GM23338 (cell line): ENCODE measurements around the gene SMIM41. TPM values are rescaled to one million over a fixed set of nuclear protein-coding genes. Genes with fewer than 3 reads are reported as not detected.

ENCODE experiments used
- ATAC-seq: fragments of 200-7000 bp; cut with Tn5 transposase; 3 replicates; pipeline ENCODE4 v1.9.1; 2020
- DNase-seq: peaks from one replicate; pipeline ENCODE4 v3.0.0-alpha.2; 2015; ENCODE audit warnings: low spot score
- H2AFZ ChIP-seq: fragments of 200-600 bp; sonication (generic); 2 replicates; pipeline ENCODE4 v1.8.0; 2016; ENCODE audit warnings: antibody characterized with exemption, mild to moderate bottlenecking, moderate library complexity
- H3F3A ChIP-seq: fragments of 200-600 bp; sonication (generic); replicated peaks from 2 replicates; pipeline ENCODE4 v1.8.0; 2017; ENCODE audit warnings: antibody characterized with exemption, mixed run types, low read depth
- H3K27ac ChIP-seq: fragments of 200-600 bp; sonication (generic); 2 replicates; pipeline ENCODE4 v1.6.1; 2016; ENCODE audit warnings: low read depth
- H3K27me3 ChIP-seq: fragments of 200-600 bp; sonication (generic); 2 replicates; pipeline ENCODE4 v1.8.0; 2016; ENCODE audit warnings: mild to moderate bottlenecking, mixed run types, moderate library complexity; ENCODE audit not compliant: insufficient read depth
- H3K36me3 ChIP-seq: fragments of 200-600 bp; sonication (generic); 2 replicates; pipeline ENCODE4 v1.8.0; 2016; ENCODE audit warnings: mild to moderate bottlenecking; ENCODE audit not compliant: insufficient read depth
- H3K4me1 ChIP-seq: fragments of 200-600 bp; sonication (generic); 2 replicates; pipeline ENCODE4 v1.8.0; 2016; ENCODE audit warnings: mild to moderate bottlenecking, moderate library complexity; ENCODE audit not compliant: insufficient read depth
- H3K4me2 ChIP-seq: fragments of 200-600 bp; sonication (generic); 2 replicates; pipeline ENCODE4 v1.7.1; 2017; ENCODE audit warnings: mixed run types
- H3K4me3 ChIP-seq: fragments of 200-600 bp; sonication (generic); 2 replicates; pipeline ENCODE4 v1.6.1; 2016; ENCODE audit warnings: mixed run types
- H3K79me2 ChIP-seq: fragments of 200-600 bp; sonication (generic); replicated peaks from 2 replicates; pipeline ENCODE4 v1.8.0; 2017; ENCODE audit warnings: mild to moderate bottlenecking; ENCODE audit not compliant: insufficient read depth
- H3K9me2 ChIP-seq: fragments of 200-600 bp; sonication (generic); 2 replicates; pipeline ENCODE4 v1.8.0; 2017; ENCODE audit not compliant: insufficient read depth
- H4K20me1 ChIP-seq: fragments of 200-600 bp; sonication (generic); replicated peaks from 2 replicates; pipeline ENCODE4 v1.8.0; 2017; ENCODE audit warnings: mild to moderate bottlenecking; ENCODE audit not compliant: insufficient read depth
- H3K27ac Mint-ChIP-seq: 2 replicates; pipeline ENCODE4 v1.8.0; 2020; ENCODE audit warnings: inconsistent platforms, mild to moderate bottlenecking, moderate library complexity, mixed read lengths
- H3K27me3 Mint-ChIP-seq: 3 replicates; pipeline ENCODE4 v1.8.0; 2022; ENCODE audit warnings: low read depth, mild to moderate bottlenecking, moderate library complexity, mixed read lengths, inconsistent platforms; ENCODE audit not compliant: insufficient read depth, poor library complexity
- H3K36me3 Mint-ChIP-seq: 3 replicates; pipeline ENCODE4 v1.8.0; 2021; ENCODE audit warnings: low read depth, mild to moderate bottlenecking, inconsistent platforms, moderate library complexity, mixed read lengths
- H3K4me1 Mint-ChIP-seq: 3 replicates; pipeline ENCODE4 v1.8.0; 2020; ENCODE audit warnings: mild to moderate bottlenecking, inconsistent platforms, mixed read lengths
- H3K4me3 Mint-ChIP-seq: 3 replicates; pipeline ENCODE4 v1.8.0; 2021; ENCODE audit warnings: moderate library complexity, mild to moderate bottlenecking, inconsistent platforms, mixed read lengths
- H3K9me3 Mint-ChIP-seq: 3 replicates; pipeline ENCODE4 v1.8.0; 2020; ENCODE audit warnings: moderate library complexity, mild to moderate bottlenecking, inconsistent platforms, mixed read lengths
- CREB1 ChIP-seq: fragments of 250-450 bp; sonication (Bioruptor Pico); IDR thresholded peaks from 2 replicates; pipeline ENCODE4 v1.5.0; 2020; ENCODE audit warnings: low read depth, mild to moderate bottlenecking, moderate library complexity
- CTCF ChIP-seq, 2 experiments: fragments of 200-600 bp in 1 of 2; sonication (generic) in 1 of 2; conservative IDR thresholded peaks; 2 replicates each; pipeline versions ENCODE4 v1.5.1 to v1.6.1; 2016 to 2017; ENCODE audit warnings: antibody characterized with exemption in 2 of 2, low read depth in 2 of 2, mild to moderate bottlenecking in 2 of 2, moderate library complexity in 1 of 2
- ETS1 ChIP-seq: IDR thresholded peaks from 2 replicates; pipeline ENCODE4 v1.6.1; 2016; ENCODE audit warnings: antibody characterized with exemption
- EZH2 ChIP-seq: fragments of 200-600 bp; sonication (generic); IDR thresholded peaks from one replicate; pipeline ENCODE4 v1.8.0; 2017; ENCODE audit warnings: antibody characterized with exemption, mild to moderate bottlenecking, low read depth; ENCODE audit not compliant: unreplicated experiment
- EZH2phosphoT487 ChIP-seq: fragments of 200-600 bp; sonication (generic); IDR thresholded peaks from one replicate; pipeline ENCODE4 v1.8.1; 2018; ENCODE audit warnings: antibody characterized with exemption; ENCODE audit not compliant: unreplicated experiment
- JUNB ChIP-seq: IDR thresholded peaks from one replicate; pipeline ENCODE4 v1.6.1; 2016; ENCODE audit warnings: antibody characterized with exemption; ENCODE audit not compliant: unreplicated experiment
- NANOG ChIP-seq: IDR thresholded peaks from 2 replicates; pipeline ENCODE4 v1.6.1; 2016; ENCODE audit warnings: antibody characterized with exemption, borderline replicate concordance
- REST ChIP-seq: IDR thresholded peaks from one replicate; pipeline ENCODE4 v1.6.1; 2018; ENCODE audit warnings: antibody characterized with exemption; ENCODE audit not compliant: unreplicated experiment
- STAT1 ChIP-seq: IDR thresholded peaks from one replicate; pipeline ENCODE4 v1.6.1; 2016; ENCODE audit warnings: antibody characterized with exemption; ENCODE audit not compliant: unreplicated experiment
- ZNF114 ChIP-seq: fragments of 250-450 bp; sonication (Bioruptor Pico); IDR thresholded peaks from 2 replicates; pipeline ENCODE4 v1.5.0; 2020; ENCODE audit warnings: mild to moderate bottlenecking, moderate library complexity
- ZNF331 ChIP-seq: fragments of 250-450 bp; sonication (Bioruptor Pico); IDR thresholded peaks from 2 replicates; pipeline ENCODE4 v1.5.0; 2020; ENCODE audit warnings: low read depth, mild to moderate bottlenecking, moderate library complexity
- ZNF462 ChIP-seq: fragments of 250-450 bp; sonication (Bioruptor Pico); IDR thresholded peaks from 2 replicates; pipeline ENCODE4 v1.5.0; 2020; ENCODE audit warnings: mild to moderate bottlenecking, moderate library complexity
- polyA plus RNA-seq: library from polyadenylated mRNA; unstranded; fragments of >200 nt; fragmentation: Nextera tagmentation; extraction: Ambion mirVana; gene quantifications from 2 replicates; pipeline ENCODE4 v1.2.1, GENCODE V29; 2016
- total RNA-seq: library from RNA; depleted of rRNA; stranded (reverse); fragments of >200 nt; shearing (Covaris generic); gene quantifications from 2 replicates; pipeline ENCODE4 v1.2.3, GENCODE V29; 2014

SMIM41 gene
- total and polyA plus RNA-seq, 2 experiments from 2014 or later = 0.66 TPM

- H3K79me2 ChIP-seq = no peaks in the 10 kb centered on the region
- no peaks in the 10 kb centered on the region for H3K4me1 ChIP-seq
- no peaks in the 10 kb centered on the region for H3K9me2 ChIP-seq
- H3K27ac ChIP-seq = no peak overlapping the region
- DNase-seq = no peak
- no peaks in the 10 kb centered on the region for H3K36me3 ChIP-seq
- Mint-ChIP-seq H3K27ac (no peak overlapping the region), H3K36me3 (peaks cover 10% of the 10 kb centered on the region), H3K27me3 (peaks cover 12% of the 10 kb centered on the region), H3K4me1 (peaks cover 2% of the 10 kb centered on the region; the same call in 1 of the 3 replicates), H3K4me3 (no peak overlapping the region), H3K9me3 (no peaks in the 10 kb centered on the region)
- H3K4me3 ChIP-seq = no peak overlapping the region
- H4K20me1 ChIP-seq = no peaks in the 10 kb centered on the region
- no peak overlapping the region for H3K4me2 ChIP-seq
- no peak overlapping the region for H2AFZ ChIP-seq
- H3K27me3 ChIP-seq = no peaks in the 10 kb centered on the region
- no peak for TF ChIP-seq ETS1
- TF ChIP-seq EZH2phosphoT487 = no peak
- no peak for TF ChIP-seq ZNF114
- no peak for TF ChIP-seq CTCF (conservative IDR thresholded peaks at IDR 0.05; ENCODE audit: low read depth in 2 of 2)
- TF ChIP-seq NANOG = no peak
- no peak for TF ChIP-seq CREB1
- no peak for TF ChIP-seq ZNF462
- no peak for TF ChIP-seq ZNF331 (CRISPR knock-in tag)
- TF ChIP-seq EZH2 = no peak
- no peak for TF ChIP-seq STAT1
- TF ChIP-seq REST = no peak
- no peak for TF ChIP-seq JUNB
- no peaks in the 10 kb centered on the region for H3F3A ChIP-seq
- no peak for ATAC-seq
These were observed 18.9 kb upstream of the SMIM41 start for GRCh38 chr12:52060498-52061177.
